Hematopoietic multipotent progenitor cell treated with erythropoietin and hydrocortisone succinate and interleukin-3 and kit ligand, for 4 days (in vitro differentiated cells): ENCODE data around the gene MBNL2.

Source experiments
- DNase-seq: peaks from one replicate; pipeline ENCODE4 v3.0.0-alpha.2; 2015

Gene MBNL2

GRCh38 chr13:97212601-97213040 lies 9.5 kb upstream of the MBNL2 start:
- peak; percentile 67 for DNase-seq

GRCh38 chr13:97214921-97215320 lies 7.2 kb upstream of the MBNL2 start:
- no peak for DNase-seq

- peak; percentile 61 for DNase-seq
Measured at GRCh38 chr13:97215325-97215724, 6.8 kb upstream of the MBNL2 start.

- no peak for DNase-seq
Measured at GRCh38 chr13:97219226-97219625, 2.9 kb upstream of the MBNL2 start.

- no peak for DNase-seq
Measured at GRCh38 chr13:97220151-97220900, 1.8 kb upstream of the MBNL2 start.

GRCh38 chr13:97221046-97221445 lies 1.1 kb upstream of the MBNL2 start:
- no peak for DNase-seq

- DNase-seq: no peak
Measured at GRCh38 chr13:97221466-97221865, 667 bp upstream of the MBNL2 start.

GRCh38 chr13:97223037-97223710 lies 1.0 kb downstream of the MBNL2 start:
- no peak for DNase-seq

- peak; percentile 72 for DNase-seq
Measured at GRCh38 chr13:97223711-97224541, 1.8 kb downstream of the MBNL2 start.

GRCh38 chr13:97224544-97225300 lies 2.6 kb downstream of the MBNL2 start:
- DNase-seq: peak; percentile 40

- DNase-seq: no peak
Measured at GRCh38 chr13:97225533-97225932, 3.4 kb downstream of the MBNL2 start.

- DNase-seq: no peak
Measured at GRCh38 chr13:97226013-97226412, 3.9 kb downstream of the MBNL2 start.

- peak; percentile 93 for DNase-seq
Measured at GRCh38 chr13:97226788-97227627, 4.9 kb downstream of the MBNL2 start.

GRCh38 chr13:97228850-97229521 lies 6.9 kb downstream of the MBNL2 start:
- DNase-seq: no peak

GRCh38 chr13:97229699-97230098 lies 7.6 kb downstream of the MBNL2 start:
- DNase-seq: no peak

GRCh38 chr13:97231118-97231828 lies 9.1 kb downstream of the MBNL2 start:
- no peak for DNase-seq

GRCh38 chr13:97231829-97232196 lies 9.7 kb downstream of the MBNL2 start:
- DNase-seq: no peak

GRCh38 chr13:97233499-97233898 lies 11.4 kb downstream of the MBNL2 start:
- no peak for DNase-seq

GRCh38 chr13:97234236-97234635 lies 12.1 kb downstream of the MBNL2 start:
- DNase-seq: no peak

- DNase-seq: no peak
Measured at GRCh38 chr13:97234742-97235141, 12.6 kb downstream of the MBNL2 start.
